ENCODE measurements around the gene FEM1C. TPM values are rescaled to one million over a fixed set of nuclear protein-coding genes. Genes with fewer than 3 reads are reported as not detected.

FEM1C gene
- total RNA-seq, 1 experiment from 2014 or later, result 27.5 TPM

DNA sequence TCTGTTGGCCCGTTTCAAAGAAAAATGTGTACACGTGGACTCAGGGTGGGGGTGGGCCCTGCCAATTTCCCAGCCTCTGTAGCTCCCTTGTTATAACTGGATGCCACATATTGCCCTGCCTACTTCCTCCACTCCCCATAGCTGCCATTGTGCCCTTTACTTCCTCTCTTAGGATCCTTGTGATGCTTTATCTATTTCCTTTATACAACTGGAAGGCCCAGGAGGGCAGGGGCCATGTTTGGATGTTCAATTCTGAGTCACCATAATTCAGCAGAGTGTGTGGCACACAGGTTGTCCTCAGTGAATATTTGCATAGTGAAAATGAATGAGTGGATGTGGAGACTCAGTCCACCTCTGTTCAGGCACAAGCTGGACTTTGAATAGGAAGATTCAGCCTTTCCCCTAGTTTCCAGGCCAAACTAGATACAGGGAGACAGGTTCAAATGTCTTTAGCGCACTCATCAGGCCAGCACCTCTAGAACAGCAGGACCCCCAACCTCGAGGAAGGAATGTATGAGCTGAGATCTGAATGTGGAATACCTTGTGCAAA is 10.6 kb upstream of the FEM1C start:
- Histone ChIP-seq H3K4me1 (ENCODE audit: control insufficient read depth in 1 of 2, insufficient read depth in 2 of 2, low read length in 2 of 2) (peaks cover 0 to 20% of the 10 kb centered on the region in 2 experiments; a peak in 2 of 4 replicates), H4K20me1 (ENCODE audit: insufficient read depth) (no peaks in the 10 kb centered on the region), H3K27ac (ENCODE audit: low read depth, low read length) (no peak overlapping the region), H3K9me2 (ENCODE audit: insufficient read depth) (no peaks in the 10 kb centered on the region), H3K27me3 (ENCODE audit: insufficient read depth, low read length) (no peaks in the 10 kb centered on the region), H2AFZ (ENCODE audit: low read depth, low read length, poor library complexity, severe bottlenecking) (no peak overlapping the region), H3K4me3 (replicated peaks in 1 of 2; ENCODE audit: low read depth in 1 of 2, low read length in 2 of 2) (no peak overlapping the region), H3K36me3 (ENCODE audit: control insufficient read depth in 1 of 2, insufficient read depth in 2 of 2, low read length in 2 of 2) (no peaks in the 10 kb centered on the region), H3K9ac (ENCODE audit: low read length) (no peak overlapping the region), H3K9me3 (ENCODE audit: control insufficient read depth in 1 of 2, insufficient read depth in 1 of 2, low read depth in 1 of 2, low read length in 2 of 2) (no peaks in the 10 kb centered on the region), H3K79me2 (ENCODE audit: insufficient read depth, low read length) (no peaks in the 10 kb centered on the region), H3K4me2 (ENCODE audit: low read length) (no peak overlapping the region)
- ChIA-PET RAD21 (ENCODE audit: low non-redundant PET in 1 of 2, low total read pairs in 2 of 2, uncharacterized antibody in 2 of 2, unreplicated experiment in 2 of 2) (no interaction called here), CTCF (interaction anchor here (1.0 kb wide), 1 partner anchor 19 kb away, joined by 4 read pairs; no protein-coding TSS in a partner anchor), POLR2A (no interaction called here)
- no peak for TF ChIP-seq POLR2AphosphoS5 (IDR thresholded peaks at IDR 0.05; ENCODE audit: low read depth, low read length)
- no peak for TF ChIP-seq SP1 (IDR thresholded peaks at IDR 0.05; ENCODE audit: low read depth)
- TF ChIP-seq ZBTB33 (IDR thresholded peaks at IDR 0.05; ENCODE audit: extremely low read depth, insufficient replicate concordance, low read length), result no peak
- no peak for TF ChIP-seq CEBPB (IDR thresholded peaks at IDR 0.05; ENCODE audit: low read depth)
- no peak for TF ChIP-seq CTCF (IDR thresholded peaks at IDR 0.05 in 2 of 3, conservative IDR thresholded peaks at IDR 0.05 in 1 of 3; ENCODE audit: borderline replicate concordance in 1 of 3, insufficient read depth in 1 of 3, low read depth in 2 of 3, low read length in 2 of 3)
- TF ChIP-seq SRF (IDR thresholded peaks at IDR 0.05; ENCODE audit: low read depth), result no peak
- TF ChIP-seq MAX (IDR thresholded peaks at IDR 0.05), result no peak
- no peak for TF ChIP-seq CBX3 (IDR thresholded peaks at IDR 0.05; ENCODE audit: low read depth)
- no peak for TF ChIP-seq ELF1 (IDR thresholded peaks at IDR 0.05; ENCODE audit: borderline replicate concordance, low read depth)
- TF ChIP-seq JUND (IDR thresholded peaks at IDR 0.05), result no peak
- no TSS peak for BruUV-seq (replicated peaks)
- intact Hi-C loops (cut with micrococcal nuclease), result no loop called here
- ATAC-seq (no peak), DNase-seq (ENCODE audit: low read depth, low spot score) (no peak)

All from HCT116 (cell line).